Measurements from ENCODE around the gene MUC3A.

DNA sequence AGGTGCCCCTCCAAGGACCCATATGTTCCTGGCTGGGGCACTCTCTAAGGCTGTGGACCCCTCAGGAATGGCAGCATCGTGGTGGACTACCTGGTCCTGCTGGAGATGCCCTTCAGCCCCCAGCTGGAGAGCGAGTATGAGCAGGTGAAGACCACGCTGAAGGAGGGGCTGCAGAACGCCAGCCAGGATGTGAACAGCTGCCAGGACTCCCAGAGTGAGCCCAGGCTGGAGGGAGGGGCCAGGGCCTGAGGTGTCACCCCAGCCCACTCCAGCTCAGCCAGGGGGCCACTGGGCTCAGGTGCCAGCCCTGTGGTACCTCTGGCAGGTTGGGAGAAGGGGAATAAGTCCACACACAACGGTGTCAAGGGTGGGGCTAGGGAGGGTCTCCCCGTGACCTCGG lies 15.3 kb downstream of the MUC3A start:
- TF ChIP-seq, protein P1, sequence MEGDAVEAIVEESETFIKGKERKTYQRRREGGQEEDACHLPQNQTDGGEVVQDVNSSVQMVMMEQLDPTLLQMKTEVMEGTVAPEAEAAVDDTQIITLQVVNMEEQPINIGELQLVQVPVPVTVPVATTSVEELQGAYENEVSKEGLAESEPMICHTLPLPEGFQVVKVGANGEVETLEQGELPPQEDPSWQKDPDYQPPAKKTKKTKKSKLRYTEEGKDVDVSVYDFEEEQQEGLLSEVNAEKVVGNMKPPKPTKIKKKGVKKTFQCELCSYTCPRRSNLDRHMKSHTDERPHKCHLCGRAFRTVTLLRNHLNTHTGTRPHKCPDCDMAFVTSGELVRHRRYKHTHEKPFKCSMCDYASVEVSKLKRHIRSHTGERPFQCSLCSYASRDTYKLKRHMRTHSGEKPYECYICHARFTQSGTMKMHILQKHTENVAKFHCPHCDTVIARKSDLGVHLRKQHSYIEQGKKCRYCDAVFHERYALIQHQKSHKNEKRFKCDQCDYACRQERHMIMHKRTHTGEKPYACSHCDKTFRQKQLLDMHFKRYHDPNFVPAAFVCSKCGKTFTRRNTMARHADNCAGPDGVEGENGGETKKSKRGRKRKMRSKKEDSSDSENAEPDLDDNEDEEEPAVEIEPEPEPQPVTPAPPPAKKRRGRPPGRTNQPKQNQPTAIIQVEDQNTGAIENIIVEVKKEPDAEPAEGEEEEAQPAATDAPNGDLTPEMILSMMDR (IDR thresholded peaks at IDR 0.05) = no peak
- TF ChIP-seq POLR2AphosphoS5 (IDR thresholded peaks at IDR 0.05) = no peak
- no peak for TF ChIP-seq POLR2A (IDR thresholded peaks at IDR 0.05)
